PFSK-1 (cell line): ENCODE measurements around the gene PLCH2.

Experiments used
- POLR2AphosphoS5 ChIP-seq: IDR thresholded peaks from 2 replicates; pipeline ENCODE4 v1.6.1; 2012; ENCODE audit warnings: low read depth, mild to moderate bottlenecking, control low read depth, low read length, moderate library complexity
- SIN3A ChIP-seq: IDR thresholded peaks from 2 replicates; pipeline ENCODE4 v1.6.1; 2012; ENCODE audit warnings: mild to moderate bottlenecking, low read length, moderate library complexity, borderline replicate concordance; ENCODE audit not compliant: insufficient read depth

DNA sequence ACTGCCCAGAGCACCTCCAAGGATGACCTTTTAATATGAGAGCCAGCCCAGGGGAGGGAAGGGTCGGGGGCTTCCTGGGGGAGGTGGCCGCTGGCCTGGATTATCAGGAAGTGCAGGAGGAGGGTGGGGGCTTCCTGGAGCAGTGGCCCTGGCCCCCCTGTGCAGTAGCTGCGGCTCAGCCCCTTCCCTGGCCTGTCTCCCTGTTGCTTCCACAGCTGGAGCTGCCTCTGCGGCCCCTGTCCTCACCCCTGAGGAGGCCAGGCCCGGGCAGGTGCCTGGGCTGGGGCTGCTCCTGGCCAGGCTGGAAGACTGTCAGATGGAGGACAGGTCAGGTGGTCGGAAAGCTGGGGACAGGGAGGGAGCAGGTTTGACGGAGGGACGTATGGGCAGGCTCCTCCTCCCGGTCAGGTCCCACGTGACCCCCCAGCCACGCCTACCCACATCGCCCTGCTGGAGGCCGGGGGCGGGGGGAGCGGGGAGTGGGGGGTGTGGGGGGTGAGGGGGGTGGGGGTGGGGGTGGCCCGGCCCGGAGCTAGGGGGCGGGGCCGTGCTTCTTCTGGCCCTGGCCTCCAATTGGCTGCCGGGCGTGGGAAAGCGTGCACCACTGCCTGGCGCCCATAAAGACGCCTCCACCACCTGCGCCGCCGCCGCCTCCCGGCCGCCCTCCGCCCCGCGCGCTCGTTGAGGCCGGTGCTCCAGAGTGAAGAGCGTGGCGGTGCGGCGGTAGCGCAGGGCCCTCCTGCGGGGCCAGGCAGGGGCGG lies 69.8 kb downstream of the PLCH2 start:
- TF ChIP-seq POLR2AphosphoS5, result no peak
- no peak for TF ChIP-seq SIN3A
